ENCODE results near the gene TTLL6. TPM values are rescaled to one million over a fixed set of nuclear protein-coding genes. Genes with fewer than 3 reads are reported as not detected.

The TTLL6 gene
- total RNA-seq, 2 donors from 2014 or later: 0.49 to 2.1 TPM

DNA sequence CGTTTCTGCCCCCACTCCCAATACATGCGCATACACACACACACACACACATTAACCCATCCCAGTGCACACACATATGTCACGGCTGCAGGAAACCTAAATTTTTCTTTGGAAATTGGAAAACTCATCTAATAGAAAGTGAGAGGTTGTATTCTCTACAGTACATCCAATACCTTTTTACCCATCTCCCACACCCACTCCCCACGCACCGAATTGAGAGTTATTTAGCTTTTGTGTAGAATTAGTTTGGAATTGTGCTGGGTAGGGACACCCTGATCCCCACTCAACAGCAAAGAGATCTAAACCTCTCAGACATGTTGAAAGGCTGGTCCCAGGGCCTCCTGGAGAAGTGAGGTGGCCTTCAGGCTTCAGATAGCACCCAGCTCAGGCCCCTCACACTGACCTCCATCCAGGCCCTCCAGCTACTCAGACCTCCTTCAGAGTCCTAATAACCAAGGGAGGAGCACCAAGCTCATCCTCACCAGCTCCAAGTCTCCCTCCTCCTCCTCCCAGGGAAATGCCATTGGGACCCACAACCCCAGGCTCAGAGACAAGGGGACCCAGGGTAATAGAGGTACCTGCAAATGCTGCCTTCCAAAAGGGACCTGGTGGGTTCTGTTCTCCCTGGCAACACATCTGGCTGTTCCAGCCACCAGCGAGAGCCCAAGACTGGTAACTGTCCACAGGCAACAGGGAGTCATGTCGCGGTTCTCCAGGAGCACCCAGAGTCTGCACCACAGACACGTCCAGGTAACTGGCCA is 89.4 kb downstream of the TTLL6 start:
- no peak overlapping the region for H3K4me3 ChIP-seq (ENCODE audit: low read length)
- no peaks in the 10 kb centered on the region for H3K9me3 ChIP-seq (ENCODE audit: control insufficient read depth, low read length)
- no peaks in the 10 kb centered on the region for H3K36me3 Mint-ChIP-seq (ENCODE audit: low read depth)
- no peaks in the 10 kb centered on the region for H3K4me1 ChIP-seq (ENCODE audit: control insufficient read depth, insufficient read depth, low read length)
- peak; percentile 66 for DNase-seq
- H3K4me1 Mint-ChIP-seq: peaks cover 8% of the 10 kb centered on the region
- no peak overlapping the region for H3K9ac ChIP-seq (ENCODE audit: extremely low read depth, low read length, poor library complexity, severe bottlenecking)
- H3K9me3 Mint-ChIP-seq: no peaks in the 10 kb centered on the region
- no peak overlapping the region for H3K27ac Mint-ChIP-seq
- peaks cover 100% of the 10 kb centered on the region for H3K27me3 ChIP-seq (ENCODE audit: control insufficient read depth, insufficient read depth, low read length, poor library complexity, severe bottlenecking)
- WGBS, 2 experiments (ENCODE audit: insufficient coverage in 1 of 2, insufficient read length in 1 of 2): 36 to 61% methylated on average over 4 to 7 of the region's 9 CpGs
- no peak overlapping the region for H3K27ac ChIP-seq (ENCODE audit: low read depth, low read length)
- H3K27me3 Mint-ChIP-seq (ENCODE audit: insufficient read depth): peaks cover 100% of the 10 kb centered on the region
- no peaks in the 10 kb centered on the region for H3K36me3 ChIP-seq (ENCODE audit: control insufficient read depth, insufficient read depth, low read length)
- TF ChIP-seq, protein P1, sequence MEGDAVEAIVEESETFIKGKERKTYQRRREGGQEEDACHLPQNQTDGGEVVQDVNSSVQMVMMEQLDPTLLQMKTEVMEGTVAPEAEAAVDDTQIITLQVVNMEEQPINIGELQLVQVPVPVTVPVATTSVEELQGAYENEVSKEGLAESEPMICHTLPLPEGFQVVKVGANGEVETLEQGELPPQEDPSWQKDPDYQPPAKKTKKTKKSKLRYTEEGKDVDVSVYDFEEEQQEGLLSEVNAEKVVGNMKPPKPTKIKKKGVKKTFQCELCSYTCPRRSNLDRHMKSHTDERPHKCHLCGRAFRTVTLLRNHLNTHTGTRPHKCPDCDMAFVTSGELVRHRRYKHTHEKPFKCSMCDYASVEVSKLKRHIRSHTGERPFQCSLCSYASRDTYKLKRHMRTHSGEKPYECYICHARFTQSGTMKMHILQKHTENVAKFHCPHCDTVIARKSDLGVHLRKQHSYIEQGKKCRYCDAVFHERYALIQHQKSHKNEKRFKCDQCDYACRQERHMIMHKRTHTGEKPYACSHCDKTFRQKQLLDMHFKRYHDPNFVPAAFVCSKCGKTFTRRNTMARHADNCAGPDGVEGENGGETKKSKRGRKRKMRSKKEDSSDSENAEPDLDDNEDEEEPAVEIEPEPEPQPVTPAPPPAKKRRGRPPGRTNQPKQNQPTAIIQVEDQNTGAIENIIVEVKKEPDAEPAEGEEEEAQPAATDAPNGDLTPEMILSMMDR (conservative IDR thresholded peaks at IDR 0.05): no peak
- H3K4me3 Mint-ChIP-seq: peak overlapping the region; percentile 42

DNA sequence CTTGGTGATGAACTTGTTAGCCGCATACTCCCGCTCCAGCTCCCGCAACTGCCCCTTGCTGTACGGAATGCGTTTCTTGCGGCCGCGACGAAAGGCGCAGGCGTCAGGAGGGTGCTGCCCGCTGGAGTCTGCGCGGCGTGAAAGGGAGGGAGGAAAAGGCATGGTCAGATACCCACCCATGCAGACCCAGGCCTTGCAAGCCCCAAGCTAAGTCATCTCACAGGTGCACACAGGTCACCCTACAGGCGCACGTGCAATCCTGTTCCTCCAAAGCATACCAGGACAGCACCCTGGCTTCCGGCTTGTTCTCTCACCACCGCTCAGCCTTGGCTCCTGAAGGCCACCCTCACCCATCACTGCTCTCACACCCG is 90.1 kb downstream of the TTLL6 start:
- Histone ChIP-seq H3K9ac (ENCODE audit: extremely low read depth, low read length, poor library complexity, severe bottlenecking) (no peak overlapping the region), H3K36me3 (ENCODE audit: control insufficient read depth, insufficient read depth, low read length) (no peaks in the 10 kb centered on the region), H3K9me3 (ENCODE audit: control insufficient read depth, low read length) (no peaks in the 10 kb centered on the region), H3K4me1 (ENCODE audit: control insufficient read depth, insufficient read depth, low read length) (no peaks in the 10 kb centered on the region), H3K27me3 (ENCODE audit: control insufficient read depth, insufficient read depth, low read length, poor library complexity, severe bottlenecking) (peaks cover 100% of the 10 kb centered on the region), H3K27ac (ENCODE audit: low read depth, low read length) (no peak overlapping the region), H3K4me3 (ENCODE audit: low read length) (no peak overlapping the region)
- WGBS, 2 experiments (ENCODE audit: insufficient coverage in 1 of 2, insufficient read length in 1 of 2): 28 to 36% methylated on average over 19 to 20 of the region's 20 CpGs
- Mint-ChIP-seq H3K36me3 (ENCODE audit: low read depth) (no peaks in the 10 kb centered on the region), H3K27ac (no peak overlapping the region), H3K4me3 (no peak overlapping the region), H3K9me3 (no peaks in the 10 kb centered on the region), H3K27me3 (ENCODE audit: insufficient read depth) (peaks cover 100% of the 10 kb centered on the region), H3K4me1 (peaks cover 7% of the 10 kb centered on the region)
- DNase-seq: peak; percentile 64
- TF ChIP-seq, protein P1 (conservative IDR thresholded peaks at IDR 0.05): no peak

DNA sequence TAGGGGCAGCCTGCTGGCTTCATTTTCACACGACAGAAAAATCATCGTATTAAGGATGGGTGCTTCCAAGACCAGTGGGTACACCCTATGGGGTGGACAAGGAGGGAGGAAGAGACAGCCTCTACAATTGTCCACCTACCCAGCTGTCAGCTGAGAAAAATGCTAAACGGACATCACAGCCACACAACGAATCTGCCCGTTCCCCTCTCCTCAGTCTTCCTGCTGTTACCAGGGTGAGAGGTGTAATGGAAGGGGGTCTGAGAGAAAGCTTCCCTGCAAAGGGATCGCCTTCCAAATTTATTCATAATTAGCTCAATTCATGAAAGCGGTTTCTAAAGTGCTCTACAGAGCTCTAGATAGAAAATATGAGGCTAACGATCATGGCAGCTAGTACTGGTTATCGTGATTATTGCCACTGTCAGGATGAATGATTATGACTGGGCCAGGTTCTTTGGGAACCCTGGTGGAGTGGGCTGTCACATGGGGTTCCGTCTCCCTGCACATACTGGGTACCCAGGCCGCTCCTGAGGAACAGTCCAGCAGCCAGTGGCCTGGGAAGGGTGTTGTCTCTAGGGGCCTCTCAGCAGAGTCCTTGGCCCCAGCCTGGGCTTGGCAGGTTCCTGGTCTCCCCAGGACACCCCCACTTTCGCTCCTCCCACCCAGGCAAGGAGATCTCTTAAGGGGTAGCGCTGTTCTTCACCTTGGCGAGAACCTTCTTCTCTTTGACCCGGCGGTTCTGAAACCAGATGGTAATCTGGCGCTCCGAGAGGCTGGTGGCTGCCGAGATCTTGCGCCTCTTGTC is 90.7 kb downstream of the TTLL6 start:
- Mint-ChIP-seq H3K4me1 (peaks cover 7% of the 10 kb centered on the region), H3K4me3 (no peak overlapping the region)
- no peak overlapping the region for H3K27ac ChIP-seq (ENCODE audit: low read depth, low read length)

More for the DNA sequence above, 90.7 kb downstream of the TTLL6 start:
- TF ChIP-seq, protein P1 (conservative IDR thresholded peaks at IDR 0.05): no peak
- Histone ChIP-seq H3K4me3 (ENCODE audit: low read length) (no peak overlapping the region), H3K36me3 (ENCODE audit: control insufficient read depth, insufficient read depth, low read length) (no peaks in the 10 kb centered on the region), H3K27me3 (ENCODE audit: control insufficient read depth, insufficient read depth, low read length, poor library complexity, severe bottlenecking) (peaks cover 100% of the 10 kb centered on the region), H3K4me1 (ENCODE audit: control insufficient read depth, insufficient read depth, low read length) (no peaks in the 10 kb centered on the region), H3K9ac (ENCODE audit: extremely low read depth, low read length, poor library complexity, severe bottlenecking) (no peak overlapping the region), H3K9me3 (ENCODE audit: control insufficient read depth, low read length) (no peaks in the 10 kb centered on the region)
- WGBS, 2 experiments (ENCODE audit: insufficient coverage in 1 of 2, insufficient read length in 1 of 2): 40 to 50% methylated on average over 11 to 20 of the region's 20 CpGs
- Mint-ChIP-seq H3K27me3 (ENCODE audit: insufficient read depth) (peaks cover 100% of the 10 kb centered on the region), H3K27ac (no peak overlapping the region), H3K9me3 (no peaks in the 10 kb centered on the region), H3K36me3 (ENCODE audit: low read depth) (no peaks in the 10 kb centered on the region)
- DNase-seq: no peak

All from endodermal cell (in vitro differentiated cells).